Measurements from ENCODE around the gene AAGAB. TPM values are rescaled to one million over a fixed set of nuclear protein-coding genes. Genes with fewer than 3 reads are reported as not detected.

AAGAB gene
- total RNA-seq, 1 experiment from 2014 or later: 52.0 TPM

GRCh38 chr15:67177752-67178151, 76.7 kb downstream of the AAGAB start:
- no peak for ATAC-seq
- peaks cover 28 to 55% of the 10 kb centered on the region in 2 experiments for H3K4me1 ChIP-seq (ENCODE audit: control insufficient read depth in 1 of 2, insufficient read depth in 2 of 2, low read length in 2 of 2)
- H2AFZ ChIP-seq (ENCODE audit: low read depth, low read length, poor library complexity, severe bottlenecking): no peak overlapping the region
- H3K27me3 ChIP-seq (ENCODE audit: insufficient read depth, low read length): no peaks in the 10 kb centered on the region
- no peak overlapping the region for H3K4me3 ChIP-seq (replicated peaks in 1 of 2; ENCODE audit: low read depth in 1 of 2, low read length in 2 of 2)
- POLR2A ChIA-PET: no interaction called here
- H4K20me1 ChIP-seq (ENCODE audit: insufficient read depth): no peaks in the 10 kb centered on the region
- H3K79me2 ChIP-seq (ENCODE audit: insufficient read depth, low read length): peaks cover 30% of the 10 kb centered on the region; the same call in 1 of the 2 replicates
- H3K36me3 ChIP-seq (ENCODE audit: control insufficient read depth in 1 of 2, insufficient read depth in 2 of 2, low read length in 2 of 2): peaks cover 2 to 53% of the 10 kb centered on the region in 2 experiments; a peak in 3 of 4 replicates
- H3K4me2 ChIP-seq (ENCODE audit: low read length): no peak overlapping the region
- H3K27ac ChIP-seq (ENCODE audit: low read depth, low read length): no peak overlapping the region
- DNase-seq (ENCODE audit: low read depth, low spot score): no peak
- CTCF ChIA-PET: no interaction called here
- BruUV-seq (replicated peaks): no TSS peak
- RAD21 ChIA-PET (ENCODE audit: low non-redundant PET in 1 of 2, low total read pairs in 2 of 2, uncharacterized antibody in 2 of 2, unreplicated experiment in 2 of 2): no interaction called here
- no peaks in the 10 kb centered on the region for H3K9me3 ChIP-seq (ENCODE audit: control insufficient read depth in 1 of 2, insufficient read depth in 1 of 2, low read depth in 1 of 2, low read length in 2 of 2)
- no peak overlapping the region for H3K9ac ChIP-seq (ENCODE audit: low read length)
- intact Hi-C loops (cut with micrococcal nuclease): loop anchor here (10.0 kb wide), 1 partner anchor 233 kb away; no protein-coding TSS in a partner anchor
- no peaks in the 10 kb centered on the region for H3K9me2 ChIP-seq (ENCODE audit: insufficient read depth)
- TF ChIP-seq ELF1 (IDR thresholded peaks at IDR 0.05; ENCODE audit: borderline replicate concordance, low read depth) (no peak), FOSL1 (IDR thresholded peaks at IDR 0.05; ENCODE audit: low read depth) (no peak), REST (IDR thresholded peaks at IDR 0.05; ENCODE audit: low read depth) (no peak), CTCF (IDR thresholded peaks at IDR 0.05 in 2 of 3, conservative IDR thresholded peaks at IDR 0.05 in 1 of 3; ENCODE audit: borderline replicate concordance in 1 of 3, insufficient read depth in 1 of 3, low read depth in 2 of 3, low read length in 2 of 3) (no peak), ZBTB33 (IDR thresholded peaks at IDR 0.05; ENCODE audit: extremely low read depth, insufficient replicate concordance, low read length) (no peak), JUND (IDR thresholded peaks at IDR 0.05) (no peak), MAX (IDR thresholded peaks at IDR 0.05) (no peak), ZFX (IDR thresholded peaks at IDR 0.05) (no peak), SRF (IDR thresholded peaks at IDR 0.05; ENCODE audit: low read depth) (no peak)

All from HCT116 (cell line).